DLD1 (cell line): Measurements from ENCODE around the gene DAGLA.
"Not testable (repeated sequence)": the region's sequence is repeated elsewhere in the genome, so short reads cannot be mapped to it uniquely, and the experiment has no call there.

ENCODE experiments used
- in situ Hi-C: cut with HindIII; loops from 2 replicates; pipeline ENCODE4 v1.10.0; 2017; ENCODE audit warnings: low sequenced_read_pairs

Gene DAGLA, protein sequence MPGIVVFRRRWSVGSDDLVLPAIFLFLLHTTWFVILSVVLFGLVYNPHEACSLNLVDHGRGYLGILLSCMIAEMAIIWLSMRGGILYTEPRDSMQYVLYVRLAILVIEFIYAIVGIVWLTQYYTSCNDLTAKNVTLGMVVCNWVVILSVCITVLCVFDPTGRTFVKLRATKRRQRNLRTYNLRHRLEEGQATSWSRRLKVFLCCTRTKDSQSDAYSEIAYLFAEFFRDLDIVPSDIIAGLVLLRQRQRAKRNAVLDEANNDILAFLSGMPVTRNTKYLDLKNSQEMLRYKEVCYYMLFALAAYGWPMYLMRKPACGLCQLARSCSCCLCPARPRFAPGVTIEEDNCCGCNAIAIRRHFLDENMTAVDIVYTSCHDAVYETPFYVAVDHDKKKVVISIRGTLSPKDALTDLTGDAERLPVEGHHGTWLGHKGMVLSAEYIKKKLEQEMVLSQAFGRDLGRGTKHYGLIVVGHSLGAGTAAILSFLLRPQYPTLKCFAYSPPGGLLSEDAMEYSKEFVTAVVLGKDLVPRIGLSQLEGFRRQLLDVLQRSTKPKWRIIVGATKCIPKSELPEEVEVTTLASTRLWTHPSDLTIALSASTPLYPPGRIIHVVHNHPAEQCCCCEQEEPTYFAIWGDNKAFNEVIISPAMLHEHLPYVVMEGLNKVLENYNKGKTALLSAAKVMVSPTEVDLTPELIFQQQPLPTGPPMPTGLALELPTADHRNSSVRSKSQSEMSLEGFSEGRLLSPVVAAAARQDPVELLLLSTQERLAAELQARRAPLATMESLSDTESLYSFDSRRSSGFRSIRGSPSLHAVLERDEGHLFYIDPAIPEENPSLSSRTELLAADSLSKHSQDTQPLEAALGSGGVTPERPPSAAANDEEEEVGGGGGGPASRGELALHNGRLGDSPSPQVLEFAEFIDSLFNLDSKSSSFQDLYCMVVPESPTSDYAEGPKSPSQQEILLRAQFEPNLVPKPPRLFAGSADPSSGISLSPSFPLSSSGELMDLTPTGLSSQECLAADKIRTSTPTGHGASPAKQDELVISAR

GRCh38 chr11:61679893-61680621 lies at the start of gene DAGLA:
TSS of gene DAGLA (plus strand) at chr11:61680391. CDS start at chr11:61720156, 39,765 bp downstream.
- in situ Hi-C loops = no loop called here

- in situ Hi-C loops = loop anchor here (10.0 to 25.0 kb wide), 2 partner anchors 105 to 137 kb away; no protein-coding TSS in a partner anchor
Measured at GRCh38 chr11:61632096-61632495, 48.1 kb upstream of the DAGLA start.

- in situ Hi-C loops = loop anchor here (10.0 to 25.0 kb wide), 2 partner anchors 102 to 141 kb away; no protein-coding TSS in a partner anchor
Measured at GRCh38 chr11:61635304-61635703, 44.9 kb upstream of the DAGLA start.

DNA sequence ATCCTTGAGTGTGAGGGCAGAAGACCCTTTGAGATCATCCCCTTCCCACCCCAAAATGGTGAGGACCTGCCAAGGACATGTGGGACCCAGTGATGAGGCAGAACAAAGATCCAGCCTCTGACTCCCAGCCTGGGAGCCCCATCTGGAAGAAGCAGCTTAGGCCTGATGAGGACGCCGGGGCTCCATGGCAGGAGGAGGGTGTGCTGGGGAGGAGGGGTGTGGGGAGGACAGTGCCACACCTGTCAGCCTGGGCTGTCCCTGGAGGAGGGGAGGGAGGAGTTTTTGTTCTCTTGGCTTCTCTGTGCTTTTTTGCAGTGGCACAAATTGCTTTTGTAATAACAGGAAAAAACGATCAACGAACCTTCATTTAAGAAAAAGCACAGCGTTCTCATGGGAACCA lies 44.4 kb upstream of the DAGLA start:
- in situ Hi-C loops = loop anchor here (10.0 to 25.0 kb wide), 2 partner anchors 102 to 141 kb away; no protein-coding TSS in a partner anchor

DNA sequence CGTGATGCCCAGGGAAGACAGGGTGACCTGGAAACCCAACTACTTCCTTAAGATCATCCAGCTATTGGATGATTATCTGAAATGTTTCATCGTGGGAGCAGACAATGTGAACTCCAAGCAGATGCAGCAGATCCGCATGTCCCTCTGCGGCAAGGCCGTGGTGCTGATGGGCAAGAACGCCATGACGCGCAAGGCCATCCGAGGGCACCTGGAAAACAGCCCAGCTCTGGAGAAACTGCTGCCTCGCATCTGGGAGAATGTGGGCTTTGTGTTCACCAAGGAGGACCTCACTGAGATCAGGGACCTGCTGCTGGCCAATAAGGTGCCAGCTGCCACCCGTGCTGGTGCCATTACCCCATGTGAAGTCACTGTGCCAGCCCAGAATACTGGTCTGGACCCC lies 43.5 kb upstream of the DAGLA start:
- in situ Hi-C loops = loop anchor here (10.0 to 25.0 kb wide), 2 partner anchors 101 to 142 kb away; no protein-coding TSS in a partner anchor

DNA sequence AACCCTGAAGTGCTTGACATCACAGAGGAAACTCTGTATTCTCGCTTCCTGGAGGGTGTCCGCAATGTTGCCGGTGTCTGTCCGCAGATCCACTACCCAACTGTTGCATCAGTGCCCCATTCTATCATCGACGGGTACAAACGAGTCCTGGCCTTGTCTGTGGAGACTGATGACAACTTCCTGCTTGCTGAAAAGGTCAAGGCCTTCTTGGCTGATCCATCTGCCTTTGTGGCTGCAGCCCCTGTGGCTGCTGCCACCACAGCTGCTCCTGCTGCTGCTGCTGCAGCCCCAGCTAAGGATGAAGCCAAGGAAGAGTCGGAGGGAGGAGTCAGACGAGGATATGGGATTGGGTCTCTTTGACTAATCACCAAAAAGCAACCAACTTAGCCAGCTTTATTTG lies 42.9 kb upstream of the DAGLA start:
- in situ Hi-C loops = loop anchor here (10.0 to 25.0 kb wide), 2 partner anchors 100 to 142 kb away; no protein-coding TSS in a partner anchor

DNA sequence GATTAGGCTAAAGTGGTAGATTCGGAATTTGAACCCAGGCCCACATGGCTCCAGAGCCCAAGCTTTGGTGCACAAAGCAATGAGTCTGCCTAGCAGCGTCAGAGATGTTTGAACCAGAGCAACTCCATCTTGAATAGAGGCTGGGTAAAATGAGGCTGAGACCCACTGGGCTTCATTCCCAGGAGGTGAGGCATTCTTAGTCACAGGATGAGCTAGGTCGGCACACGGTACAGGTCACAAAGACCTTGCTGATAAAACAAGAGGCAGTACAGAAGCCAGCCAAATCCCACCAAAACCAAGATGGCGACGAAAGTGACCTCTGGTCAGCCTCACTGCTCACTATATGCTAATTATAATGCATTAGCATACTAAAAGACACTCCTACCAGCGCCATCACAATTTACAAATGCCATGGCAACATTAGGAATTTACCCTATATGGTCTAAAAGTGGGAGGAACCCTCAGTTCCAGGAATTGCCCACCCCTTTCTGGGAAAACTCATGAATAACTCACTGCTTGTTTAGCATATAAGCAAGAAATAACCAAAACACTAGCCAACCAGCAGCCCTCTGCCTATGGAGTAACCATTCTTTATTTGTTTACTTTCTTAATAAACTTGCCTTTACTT lies 40.3 kb upstream of the DAGLA start:
- in situ Hi-C loops = loop anchor here (10.0 to 25.0 kb wide), 2 partner anchors 97 to 145 kb away; no protein-coding TSS in a partner anchor

GRCh38 chr11:61642162-61642561 lies 38.0 kb upstream of the DAGLA start:
- in situ Hi-C loops = loop anchor here (25.0 kb wide), 1 partner anchor 95 kb away; no protein-coding TSS in a partner anchor

DNA sequence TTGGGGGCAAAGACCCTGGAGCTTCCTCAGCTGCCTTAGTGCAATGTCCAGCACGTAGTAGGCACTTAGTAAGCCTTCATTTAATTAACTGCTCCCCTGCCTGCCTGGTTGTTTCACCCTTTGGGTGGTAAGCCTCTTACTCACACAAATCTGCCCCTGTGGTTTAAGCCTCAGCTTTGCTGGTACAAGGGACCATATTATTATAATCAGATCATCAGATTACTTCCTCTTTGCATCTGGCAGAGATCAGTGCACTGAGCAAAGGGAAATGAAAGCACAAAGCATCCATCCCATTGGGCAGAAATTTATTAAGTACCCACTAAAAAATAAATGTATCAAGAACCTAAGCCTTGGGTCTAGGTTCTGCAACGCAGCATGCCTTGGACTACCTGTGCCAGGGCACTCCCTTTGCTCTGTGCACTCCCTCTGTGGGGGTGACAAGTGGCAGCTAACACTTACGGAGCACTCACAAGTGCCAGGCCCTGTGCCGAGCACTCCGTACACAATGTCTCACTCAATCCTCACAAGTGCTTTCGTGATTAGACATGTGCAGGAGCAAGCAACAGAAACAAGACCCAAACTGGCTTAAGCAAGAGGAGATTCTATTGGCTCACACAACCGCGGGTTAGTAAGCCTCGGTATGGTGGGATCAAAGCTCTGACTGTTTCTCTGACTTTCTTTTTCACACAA lies 34.9 kb upstream of the DAGLA start:
- in situ Hi-C loops = loop anchor here (25.0 kb wide), 1 partner anchor 92 kb away; no protein-coding TSS in a partner anchor

- in situ Hi-C loops = loop anchor here (25.0 kb wide), 1 partner anchor 90 kb away; no protein-coding TSS in a partner anchor
Measured at GRCh38 chr11:61647529-61647928, 32.7 kb upstream of the DAGLA start.

DNA sequence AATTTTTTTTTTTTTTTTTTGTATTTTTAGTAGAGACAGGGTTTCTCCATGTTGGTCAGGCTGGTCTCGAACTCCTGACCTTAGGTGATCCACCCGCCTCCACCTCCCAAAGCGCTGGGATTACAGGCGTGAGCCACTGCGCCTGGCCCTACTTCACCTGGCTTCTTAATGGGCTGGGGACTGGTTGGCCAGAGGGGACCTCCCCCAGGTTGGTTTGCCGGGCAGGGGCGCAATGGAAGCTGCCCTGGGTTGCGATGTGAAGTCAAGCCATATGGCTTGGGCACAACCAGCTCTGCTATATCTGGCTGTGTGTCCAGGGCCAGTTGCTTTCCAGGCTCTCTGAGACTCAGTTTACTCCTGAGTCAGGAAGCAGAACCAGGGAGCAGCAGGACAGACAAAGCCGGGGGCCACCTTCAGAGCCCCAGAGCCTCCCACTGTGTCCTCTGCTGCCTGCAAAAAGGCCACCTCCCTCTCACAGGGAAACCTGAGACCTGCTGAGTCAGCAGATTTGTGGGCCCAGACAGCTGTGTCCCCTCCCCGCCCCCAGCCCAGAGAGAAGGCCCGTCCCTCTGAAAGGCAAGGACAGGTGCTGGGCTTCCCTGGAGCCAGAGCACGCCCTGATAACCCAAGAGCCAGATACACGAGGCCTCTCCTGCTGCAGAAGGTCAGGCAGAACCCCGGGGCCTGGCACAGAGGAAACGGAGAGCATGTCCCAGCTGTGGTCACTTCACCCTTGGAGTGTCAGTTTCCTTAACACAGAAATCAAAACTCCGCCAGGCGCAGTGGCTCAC lies 29.2 kb upstream of the DAGLA start:
- in situ Hi-C loops = no loop called here

- in situ Hi-C loops = no loop called here
Measured at GRCh38 chr11:61652135-61652534, 28.1 kb upstream of the DAGLA start.

DNA sequence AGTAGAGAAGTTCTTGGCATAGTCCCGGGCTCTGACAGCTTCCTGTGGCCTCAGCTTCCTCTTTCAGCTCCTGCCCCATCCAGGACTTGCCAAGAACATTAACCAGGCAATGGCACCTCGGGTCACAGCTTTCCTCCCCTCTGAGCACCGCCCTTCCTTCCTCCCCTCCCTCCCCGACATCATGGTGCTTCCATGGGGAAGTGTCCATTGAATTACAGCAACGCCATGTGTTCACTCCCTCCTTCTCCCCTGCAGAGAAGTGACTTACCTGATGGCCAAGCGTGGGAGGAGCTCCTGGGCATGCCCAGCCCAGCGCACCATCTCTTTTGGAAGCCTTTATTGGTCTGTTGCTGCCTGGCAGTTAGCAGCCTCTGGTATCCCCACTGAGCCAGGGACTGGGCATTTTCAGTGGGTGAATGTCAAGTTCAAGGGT lies 25.8 kb upstream of the DAGLA start:
- in situ Hi-C loops = no loop called here

DNA sequence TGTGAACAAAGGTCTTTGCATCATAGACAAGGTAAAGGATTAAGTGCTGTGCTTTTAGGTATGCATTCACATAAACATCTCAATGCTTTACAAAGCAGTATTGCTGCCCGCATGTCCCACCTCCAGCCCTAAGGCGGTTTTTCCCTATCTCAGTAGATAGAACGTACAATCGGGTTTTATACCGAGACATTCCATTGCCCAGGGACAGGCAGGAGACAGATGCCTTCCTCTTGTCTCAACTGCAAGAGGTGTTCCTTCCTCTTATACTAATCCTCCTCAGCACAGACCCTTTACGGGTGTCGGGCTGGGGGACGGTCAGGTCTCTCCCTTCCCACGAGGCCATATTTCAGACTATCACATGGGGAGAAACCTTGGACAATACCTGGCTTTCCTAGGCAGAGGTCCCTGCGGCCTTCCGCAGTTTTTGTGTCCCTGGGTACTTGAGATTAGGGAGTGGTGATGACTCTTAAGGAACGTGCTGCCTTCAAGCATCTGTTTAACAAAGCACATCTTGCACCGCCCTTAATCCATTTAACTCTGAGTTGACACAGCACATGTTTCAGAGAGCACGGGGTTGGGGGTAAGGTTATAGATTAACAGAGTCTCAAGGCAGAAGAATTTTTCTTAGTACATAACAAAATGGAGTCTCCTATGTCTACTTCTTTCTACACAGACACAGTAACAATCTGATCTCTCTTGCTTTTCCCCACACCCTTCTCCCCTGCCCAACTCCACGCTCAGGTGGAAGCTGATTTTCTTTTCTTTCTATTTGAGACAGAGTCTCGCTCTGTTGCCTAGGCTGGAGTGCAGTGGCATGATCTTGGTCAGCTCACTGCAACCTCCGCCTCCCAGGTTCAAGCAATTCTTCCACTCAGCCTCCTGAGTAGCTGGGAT lies 24.7 kb upstream of the DAGLA start:
- in situ Hi-C loops = not testable (repeated sequence)

GRCh38 chr11:61656347-61657077 lies 23.7 kb upstream of the DAGLA start:
- in situ Hi-C loops = no loop called here

- in situ Hi-C loops = no loop called here
Measured at GRCh38 chr11:61657566-61658290, 22.5 kb upstream of the DAGLA start.
